DOHH2 (cell line): ENCODE measurements around the gene ARL17A.
"Not testable (repeated sequence)": the region's sequence is repeated elsewhere in the genome, so short reads cannot be mapped to it uniquely, and the experiment has no call there.

ENCODE experiments used
- CTCF ChIP-seq: fragments of 200-600 bp; sonication (generic); IDR thresholded peaks from one replicate; pipeline ENCODE4 v1.5.1; 2014; ENCODE audit warnings: antibody characterized with exemption, mild to moderate bottlenecking, low read depth, low read length; ENCODE audit not compliant: poor library complexity, severe bottlenecking
- EZH2phosphoT487 ChIP-seq: fragments of 200-600 bp; sonication (generic); IDR thresholded peaks from 2 replicates; pipeline ENCODE4 v1.6.1; 2017; ENCODE audit warnings: borderline replicate concordance, mild to moderate bottlenecking, antibody characterized with exemption, low read length, moderate library complexity, mixed read lengths

- TF ChIP-seq CTCF, EZH2phosphoT487: not testable (repeated sequence)
Observed at GRCh38 chr17:46623790-46624189, 44.3 kb upstream of the ARL17A start.
